ENCODE data around the gene LRGUK. TPM values are rescaled to one million over a fixed set of nuclear protein-coding genes. Genes with fewer than 3 reads are reported as not detected.

LRGUK gene
- total and polyA plus RNA-seq, 2 donors (not counting 3 experiments of a cell fraction or from before 2014, with no cell fraction given) = 0.10 to 0.11 TPM

GRCh38 chr7:134081695-134082094 lies 45.4 kb upstream of the LRGUK start:
- Histone ChIP-seq H3K4me2 (ENCODE audit: insufficient read depth, low read length) (no peak overlapping the region), H3K27me3 (ENCODE audit: control insufficient read depth in 2 of 2, insufficient read depth in 2 of 2, low read length in 2 of 2) (no peaks in the 10 kb centered on the region), H2AFZ (ENCODE audit: low read depth, low read length) (no peak overlapping the region), H3K79me2 (ENCODE audit: control insufficient read depth, insufficient read depth, low read length) (no peaks in the 10 kb centered on the region), H3K4me3 (replicated peaks in 1 of 3; ENCODE audit: insufficient read depth in 1 of 3, low read depth in 1 of 3, low read length in 3 of 3) (no peak overlapping the region), H3K9me3 (replicated peaks; ENCODE audit: control insufficient read depth, insufficient read depth, low read length) (no peaks in the 10 kb centered on the region), H4K20me1 (replicated peaks; ENCODE audit: control insufficient read depth, extremely low read depth, insufficient read depth, low read length) (no peaks in the 10 kb centered on the region), H3K4me1 (ENCODE audit: control insufficient read depth, extremely low read depth, insufficient read depth, low read length) (no peaks in the 10 kb centered on the region), H3K36me3 (ENCODE audit: control insufficient read depth in 2 of 2, extremely low read depth in 1 of 2, insufficient read depth in 2 of 2, low read length in 2 of 2) (no peaks in the 10 kb centered on the region), H3K9me1 (replicated peaks; ENCODE audit: control insufficient read depth, extremely low read depth, insufficient read depth, low read length) (no peaks in the 10 kb centered on the region), H3K27ac (ENCODE audit: insufficient read depth, low read depth, low read length) (no peak overlapping the region), H3K9ac (replicated peaks; ENCODE audit: extremely low read depth, insufficient read depth, low read length) (no peak overlapping the region)
- TF ChIP-seq MYC (IDR thresholded peaks at IDR 0.05; ENCODE audit: low read depth, low read length) (no peak), POLR2A (IDR thresholded peaks at IDR 0.05; ENCODE audit: low read depth, low read length) (no peak), CTCF (IDR thresholded peaks at IDR 0.05; ENCODE audit: extremely low read depth in 1 of 2, insufficient read depth in 1 of 2, low read depth in 1 of 2, low read length in 2 of 2) (no peak), EZH2 (IDR thresholded peaks at IDR 0.05; ENCODE audit: borderline replicate concordance, low read depth, low read length, severe bottlenecking) (no peak), JUN (IDR thresholded peaks at IDR 0.05; ENCODE audit: borderline replicate concordance, insufficient read depth, insufficient read length, low read depth) (no peak), POLR2AphosphoS5 (IDR thresholded peaks at IDR 0.05; ENCODE audit: insufficient read depth, low read depth, low read length) (no peak), MAX (IDR thresholded peaks at IDR 0.05; ENCODE audit: insufficient read depth, insufficient read length) (no peak), GATA2 (IDR thresholded peaks at IDR 0.05; ENCODE audit: insufficient read depth, insufficient read length, low read depth, low read length) (no peak), FOS (IDR thresholded peaks at IDR 0.05; ENCODE audit: borderline replicate concordance, insufficient read depth, low read length) (no peak)
- FAIRE-seq = no peak
- CTCF ChIA-PET = interaction anchor here (1.9 kb wide), 1 partner anchor 60 kb away, joined by 4 read pairs; no protein-coding TSS in a partner anchor
- intact Hi-C loops (cut with micrococcal nuclease) = no loop called here
- no TSS peak for BruUV-seq (replicated peaks)
- DNase-seq (ENCODE audit: low read depth, low spot score) = no peak
- dilution Hi-C loops (cut with MboI; ENCODE audit: extremely low pct_ligation_motif_present, low sequenced_read_pairs) = no loop called here
- POLR2A ChIA-PET = no interaction called here
